ENCODE data around the gene TDRD15. TPM values are rescaled to one million over a fixed set of nuclear protein-coding genes. Genes with fewer than 3 reads are reported as not detected.

Gene TDRD15
- total RNA-seq, 1 experiment from 2014 or later, result 2.9 TPM

GRCh38 chr2:21181957-21182356 lies 58.2 kb downstream of the TDRD15 start:
- Histone ChIP-seq H3K4me3 (no peak overlapping the region), H3K79me2 (ENCODE audit: low read depth) (no peaks in the 10 kb centered on the region), H3K9me3 (ENCODE audit: insufficient read depth, low read depth) (no peaks in the 10 kb centered on the region), H3K27ac (no peak overlapping the region), H2AFZ (no peak overlapping the region), H3K27me3 (ENCODE audit: insufficient read depth, low read depth) (no peaks in the 10 kb centered on the region), H3K9me2 (ENCODE audit: insufficient read depth) (no peaks in the 10 kb centered on the region), H3K4me2 (no peak overlapping the region), H3K4me1 (replicated peaks; ENCODE audit: insufficient read depth) (no peaks in the 10 kb centered on the region), H3K36me3 (ENCODE audit: low read depth) (no peaks in the 10 kb centered on the region), H3F3A (ENCODE audit: insufficient read depth, low read depth) (no peaks in the 10 kb centered on the region), H4K20me1 (ENCODE audit: insufficient read depth) (no peaks in the 10 kb centered on the region)
- no peak for DNase-seq
- ChIA-PET POLR2A (ENCODE audit: unreplicated experiment) (no interaction called here), CTCF (no interaction called here)
- intact Hi-C loops (cut with micrococcal nuclease; ENCODE audit: unreplicated experiment), result no loop called here
- no peak for TF ChIP-seq EZH2 (IDR thresholded peaks at IDR 0.05; ENCODE audit: low read depth)
- TF ChIP-seq, protein P1, sequence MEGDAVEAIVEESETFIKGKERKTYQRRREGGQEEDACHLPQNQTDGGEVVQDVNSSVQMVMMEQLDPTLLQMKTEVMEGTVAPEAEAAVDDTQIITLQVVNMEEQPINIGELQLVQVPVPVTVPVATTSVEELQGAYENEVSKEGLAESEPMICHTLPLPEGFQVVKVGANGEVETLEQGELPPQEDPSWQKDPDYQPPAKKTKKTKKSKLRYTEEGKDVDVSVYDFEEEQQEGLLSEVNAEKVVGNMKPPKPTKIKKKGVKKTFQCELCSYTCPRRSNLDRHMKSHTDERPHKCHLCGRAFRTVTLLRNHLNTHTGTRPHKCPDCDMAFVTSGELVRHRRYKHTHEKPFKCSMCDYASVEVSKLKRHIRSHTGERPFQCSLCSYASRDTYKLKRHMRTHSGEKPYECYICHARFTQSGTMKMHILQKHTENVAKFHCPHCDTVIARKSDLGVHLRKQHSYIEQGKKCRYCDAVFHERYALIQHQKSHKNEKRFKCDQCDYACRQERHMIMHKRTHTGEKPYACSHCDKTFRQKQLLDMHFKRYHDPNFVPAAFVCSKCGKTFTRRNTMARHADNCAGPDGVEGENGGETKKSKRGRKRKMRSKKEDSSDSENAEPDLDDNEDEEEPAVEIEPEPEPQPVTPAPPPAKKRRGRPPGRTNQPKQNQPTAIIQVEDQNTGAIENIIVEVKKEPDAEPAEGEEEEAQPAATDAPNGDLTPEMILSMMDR (conservative IDR thresholded peaks at IDR 0.05), result no peak
- BruUV-seq (replicated peaks), result no TSS peak

- CTCF ChIA-PET, result no interaction called here
- no peaks in the 10 kb centered on the region for H3K9me3 ChIP-seq (ENCODE audit: insufficient read depth, low read depth)
- H3K27ac ChIP-seq, result no peak overlapping the region
- POLR2A ChIA-PET (ENCODE audit: unreplicated experiment), result no interaction called here
- intact Hi-C loops (cut with micrococcal nuclease; ENCODE audit: unreplicated experiment), result no loop called here
- no peaks in the 10 kb centered on the region for H3K79me2 ChIP-seq (ENCODE audit: low read depth)
- H3K4me1 ChIP-seq (replicated peaks; ENCODE audit: insufficient read depth), result no peaks in the 10 kb centered on the region
- TF ChIP-seq, protein P1 (conservative IDR thresholded peaks at IDR 0.05), result no peak
- TF ChIP-seq EZH2 (IDR thresholded peaks at IDR 0.05; ENCODE audit: low read depth), result no peak
- H3K4me3 ChIP-seq, result no peak overlapping the region
- no peak overlapping the region for H3K4me2 ChIP-seq
- no peaks in the 10 kb centered on the region for H4K20me1 ChIP-seq (ENCODE audit: insufficient read depth)
- H3K9me2 ChIP-seq (ENCODE audit: insufficient read depth), result no peaks in the 10 kb centered on the region
- no peaks in the 10 kb centered on the region for H3K36me3 ChIP-seq (ENCODE audit: low read depth)
- H3F3A ChIP-seq (ENCODE audit: insufficient read depth, low read depth), result no peaks in the 10 kb centered on the region
- DNase-seq, result no peak
- no peak overlapping the region for H2AFZ ChIP-seq
- no TSS peak for BruUV-seq (replicated peaks)
- H3K27me3 ChIP-seq (ENCODE audit: insufficient read depth, low read depth), result no peaks in the 10 kb centered on the region
Measured at GRCh38 chr2:21183306-21183705, 59.5 kb downstream of the TDRD15 start.

DNA sequence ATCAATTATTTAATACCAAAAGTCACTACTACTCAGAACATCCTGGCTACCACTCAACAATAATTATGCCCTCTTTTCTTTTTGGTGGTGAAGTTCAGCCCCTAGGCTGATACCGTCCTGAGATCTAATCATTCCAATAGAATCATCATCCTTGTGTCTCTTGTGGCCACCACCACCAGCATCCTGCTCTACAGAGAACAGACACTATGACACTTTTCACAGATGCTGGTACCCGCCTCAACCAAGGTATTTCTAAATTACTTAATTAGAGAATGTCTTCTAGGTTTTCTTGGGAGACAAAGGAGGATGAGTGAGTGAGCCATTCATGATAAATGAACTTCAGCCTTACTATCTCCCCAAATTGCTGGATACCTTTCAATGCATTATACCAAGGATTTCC lies 60.0 kb downstream of the TDRD15 start:
- no peaks in the 10 kb centered on the region for H3K79me2 ChIP-seq (ENCODE audit: low read depth)
- intact Hi-C loops (cut with micrococcal nuclease; ENCODE audit: unreplicated experiment), result no loop called here
- no peak for DNase-seq
- ChIA-PET CTCF (no interaction called here), POLR2A (ENCODE audit: unreplicated experiment) (no interaction called here)
- H3K36me3 ChIP-seq (ENCODE audit: low read depth), result no peaks in the 10 kb centered on the region
- TF ChIP-seq, protein P1 (conservative IDR thresholded peaks at IDR 0.05), result no peak
- TF ChIP-seq EZH2 (IDR thresholded peaks at IDR 0.05; ENCODE audit: low read depth), result no peak
- H2AFZ ChIP-seq, result no peak overlapping the region
- no peaks in the 10 kb centered on the region for H3K4me1 ChIP-seq (replicated peaks; ENCODE audit: insufficient read depth)
- no peak overlapping the region for H3K4me3 ChIP-seq
- no TSS peak for BruUV-seq (replicated peaks)
- no peak overlapping the region for H3K27ac ChIP-seq
- no peak overlapping the region for H3K4me2 ChIP-seq
- H3F3A ChIP-seq (ENCODE audit: insufficient read depth, low read depth), result no peaks in the 10 kb centered on the region
- H3K9me2 ChIP-seq (ENCODE audit: insufficient read depth), result no peaks in the 10 kb centered on the region
- H3K27me3 ChIP-seq (ENCODE audit: insufficient read depth, low read depth), result no peaks in the 10 kb centered on the region
- no peaks in the 10 kb centered on the region for H3K9me3 ChIP-seq (ENCODE audit: insufficient read depth, low read depth)
- no peaks in the 10 kb centered on the region for H4K20me1 ChIP-seq (ENCODE audit: insufficient read depth)
